Activated CD4-positive, alpha-beta T cell treated with anti-CD3 and anti-CD28 coated beads, Interleukin-10, Interleukin-2, amounts not matched to agents 100 ng/mL and 50 ng/mL, durations not matched to agents 16 hours and 8 hours (primary cell): Measurements from ENCODE around the gene LRFN2.

ENCODE experiments used
- DNase-seq: peaks from one replicate; pipeline ENCODE4 v3.0.0-alpha.2; 2020

Gene LRFN2

DNA sequence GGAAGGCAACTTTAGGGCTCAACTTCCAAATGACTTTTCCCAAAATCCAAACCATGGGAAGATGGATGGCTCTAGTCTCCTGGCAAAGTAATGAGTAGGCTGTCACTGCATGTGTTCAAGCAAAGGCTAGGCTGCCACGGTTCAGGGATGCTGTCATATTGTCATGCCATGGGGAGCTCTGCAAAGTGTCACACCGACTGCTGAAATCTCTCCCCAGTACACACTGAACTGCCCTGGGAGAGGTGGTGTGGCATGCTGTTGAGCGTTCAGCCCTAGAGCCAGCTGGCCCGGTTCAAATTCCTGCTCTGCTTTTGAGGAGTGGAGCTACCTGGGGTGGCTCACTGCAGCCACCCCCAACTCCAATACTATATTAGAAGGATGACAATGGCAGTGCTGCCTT, 115.9 kb downstream of the LRFN2 start:
- no peak for DNase-seq

DNA sequence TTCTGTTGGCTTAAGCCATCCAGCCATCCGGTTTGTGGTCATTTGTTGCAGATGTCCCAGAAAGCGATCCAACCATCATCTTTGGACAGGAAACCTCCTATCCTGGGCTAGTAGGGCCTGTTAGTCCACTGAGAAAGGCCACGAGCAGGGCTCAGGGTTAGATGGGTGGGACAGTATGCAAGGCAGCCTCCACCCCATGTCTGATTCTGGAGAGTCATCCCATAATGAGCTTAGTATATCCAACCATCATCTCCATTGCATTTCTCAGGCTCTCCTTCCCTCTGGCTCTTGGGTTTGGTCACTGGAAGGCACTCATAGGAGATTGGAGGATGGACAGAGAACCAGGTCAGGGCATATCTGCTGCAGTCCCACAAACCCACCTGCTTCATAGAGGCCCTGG, 117.8 kb downstream of the LRFN2 start:
- DNase-seq = no peak

DNA sequence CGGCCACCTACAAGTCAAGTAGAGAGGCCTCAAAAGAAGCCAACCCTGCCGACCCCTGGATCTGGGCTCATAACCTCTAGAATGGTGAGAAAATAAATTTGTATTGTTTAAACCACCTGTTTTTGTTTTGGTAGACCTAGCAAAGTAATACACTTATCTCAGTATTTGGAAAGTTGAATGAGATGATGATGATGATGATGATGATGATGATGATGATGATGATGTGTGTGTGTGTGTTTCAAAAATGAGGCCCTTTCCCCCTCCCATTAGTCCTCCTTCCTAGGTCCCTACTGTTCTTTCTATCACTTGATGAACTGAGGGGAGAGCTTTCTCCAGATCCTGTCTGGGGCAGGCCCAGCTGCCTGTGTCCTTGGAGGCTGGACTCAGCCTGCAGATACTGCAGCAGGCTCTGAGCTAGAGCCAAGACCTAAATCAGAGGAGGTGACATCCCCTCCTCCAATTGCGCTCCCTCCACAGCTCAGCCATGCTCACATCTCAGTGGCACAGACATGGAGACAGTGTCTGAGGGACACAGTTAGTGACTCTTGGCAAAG, 120.1 kb downstream of the LRFN2 start:
- no peak for DNase-seq

DNA sequence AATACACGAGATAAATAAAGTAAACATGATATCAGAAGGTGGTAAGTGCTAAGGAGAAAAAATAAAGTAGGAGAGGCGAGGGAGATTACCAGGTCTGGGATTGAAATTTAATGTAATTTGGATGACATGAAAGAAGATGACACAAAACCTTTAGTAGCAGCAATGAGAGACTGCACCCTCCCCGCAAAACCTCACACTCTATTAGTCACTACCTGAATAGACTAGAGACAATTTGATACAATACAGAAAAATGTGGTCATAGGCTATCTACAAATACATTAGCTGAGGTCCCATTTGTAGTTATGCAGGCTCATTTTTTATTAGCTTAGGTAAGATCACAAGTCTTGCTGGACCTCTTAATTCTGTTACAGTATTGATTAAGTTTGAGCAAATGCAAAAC, 125.5 kb downstream of the LRFN2 start:
- DNase-seq = no peak

DNA sequence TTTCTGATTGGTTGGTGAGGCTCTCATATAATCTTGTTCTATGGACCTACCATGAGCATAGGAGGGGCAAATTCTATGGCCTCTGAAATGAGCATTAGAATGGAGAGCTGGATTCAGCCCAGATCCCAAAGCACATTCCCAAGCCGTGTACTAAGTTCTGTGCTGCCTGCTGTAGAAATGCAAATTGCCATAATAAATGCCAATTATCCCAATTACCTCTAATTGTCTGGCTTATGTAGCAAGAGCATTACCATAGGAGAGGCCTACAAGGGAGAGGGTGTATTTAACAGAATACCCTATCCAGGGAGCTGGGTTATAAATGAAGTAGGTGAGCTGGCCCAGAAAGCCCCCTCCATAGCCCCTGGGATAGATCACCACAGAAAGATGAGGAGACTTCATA, 126.8 kb downstream of the LRFN2 start:
- DNase-seq = no peak

DNA sequence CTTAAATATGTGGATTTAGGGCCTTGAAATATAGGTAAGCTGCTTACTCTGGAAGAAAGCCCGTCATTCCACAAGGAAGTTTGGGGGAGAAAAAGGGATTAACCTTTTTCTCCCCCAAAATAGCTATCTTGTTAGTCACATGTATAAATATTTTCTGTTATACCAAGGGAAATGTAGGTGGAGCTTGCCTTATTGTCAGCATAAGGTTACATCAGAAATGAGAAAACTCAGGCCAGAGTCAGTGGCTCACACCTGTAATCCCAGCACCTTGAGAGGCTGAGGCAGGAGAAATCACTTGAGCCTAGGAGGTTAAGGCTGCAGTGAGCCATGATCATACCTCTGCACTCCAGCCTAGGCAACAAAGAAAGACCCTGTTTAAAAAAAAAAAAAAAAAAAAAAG, 129.9 kb downstream of the LRFN2 start:
- DNase-seq = no peak

DNA sequence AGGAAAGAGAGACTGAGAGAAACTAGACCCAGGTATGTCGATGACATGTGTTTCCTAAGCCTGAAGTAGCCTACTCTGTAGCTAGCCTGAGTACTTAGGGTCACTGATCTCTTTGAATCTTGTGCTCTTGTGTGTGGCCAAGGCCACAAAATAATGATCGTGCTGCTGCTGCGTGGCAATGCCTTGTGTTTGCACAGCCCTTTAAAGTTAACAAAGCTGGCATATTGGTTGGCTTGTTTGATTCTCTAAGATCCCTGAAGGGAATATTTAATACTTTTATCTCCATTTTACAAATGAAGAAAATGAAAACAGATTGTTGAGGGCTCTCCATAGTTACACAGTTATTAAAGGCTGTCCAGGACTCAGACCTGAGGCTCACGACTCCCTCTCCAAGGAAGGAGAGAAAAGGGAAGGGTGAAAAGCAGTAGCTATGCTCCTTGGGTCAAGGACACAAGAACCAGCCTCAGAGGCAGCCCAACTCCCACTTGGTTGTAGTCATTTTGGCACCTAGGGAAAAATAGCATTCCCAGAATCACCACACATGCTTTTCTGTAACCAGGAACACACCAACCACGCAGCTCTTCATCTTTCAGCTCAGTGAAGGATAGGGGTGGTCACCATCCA, 130.7 kb downstream of the LRFN2 start:
- DNase-seq = no peak

DNA sequence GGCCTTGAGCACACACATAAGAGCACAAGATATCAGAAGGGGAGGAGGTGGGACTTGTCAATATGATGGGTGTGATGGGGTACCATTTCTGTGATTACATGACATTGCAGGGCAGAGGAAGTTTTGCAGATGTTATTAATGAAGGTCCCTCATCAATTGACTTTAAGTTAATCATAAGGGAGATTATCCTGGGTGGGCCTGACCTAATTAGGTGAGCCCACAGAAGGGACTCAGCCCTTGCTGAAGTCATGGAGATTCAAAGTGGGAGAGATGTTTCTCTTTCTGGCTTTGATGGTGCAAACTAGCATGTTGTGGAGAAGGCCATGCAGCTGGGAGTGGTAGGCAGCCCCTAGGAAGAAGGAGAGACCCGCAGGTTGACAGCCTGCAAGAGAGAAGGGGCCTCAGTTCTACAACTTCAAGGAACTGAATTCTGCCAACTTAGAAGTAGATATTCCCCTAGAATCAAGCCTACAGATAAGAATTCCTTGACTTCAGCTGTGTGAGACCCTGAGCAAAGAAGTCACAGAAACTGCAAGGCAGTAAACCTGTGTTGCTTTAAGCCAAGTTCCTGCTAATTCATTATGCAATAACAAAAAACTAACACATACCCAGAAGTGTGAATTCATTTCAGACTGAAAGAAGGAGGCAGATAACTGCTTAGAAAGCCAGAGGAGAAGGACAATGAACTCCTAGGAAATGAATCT, 131.3 kb downstream of the LRFN2 start:
- DNase-seq = no peak

DNA sequence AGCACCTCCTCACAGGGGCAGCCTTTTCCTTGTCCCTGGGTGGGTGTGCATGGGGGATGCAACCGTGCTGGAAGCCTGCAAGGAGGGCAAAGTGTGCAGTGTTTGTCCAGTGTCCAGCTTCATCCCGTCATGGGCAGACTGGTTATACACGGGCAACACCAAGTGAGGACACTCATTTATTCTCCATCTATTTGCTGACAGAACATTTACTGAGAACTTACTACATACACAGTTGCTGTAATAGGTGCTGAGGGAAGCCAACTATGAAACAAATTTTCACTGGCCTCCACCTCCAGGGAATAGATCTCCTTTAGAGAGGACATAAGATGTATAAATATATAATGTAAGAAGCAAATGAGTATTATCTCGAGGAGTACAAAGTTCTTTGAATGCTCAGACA, 136.7 kb downstream of the LRFN2 start:
- no peak for DNase-seq

DNA sequence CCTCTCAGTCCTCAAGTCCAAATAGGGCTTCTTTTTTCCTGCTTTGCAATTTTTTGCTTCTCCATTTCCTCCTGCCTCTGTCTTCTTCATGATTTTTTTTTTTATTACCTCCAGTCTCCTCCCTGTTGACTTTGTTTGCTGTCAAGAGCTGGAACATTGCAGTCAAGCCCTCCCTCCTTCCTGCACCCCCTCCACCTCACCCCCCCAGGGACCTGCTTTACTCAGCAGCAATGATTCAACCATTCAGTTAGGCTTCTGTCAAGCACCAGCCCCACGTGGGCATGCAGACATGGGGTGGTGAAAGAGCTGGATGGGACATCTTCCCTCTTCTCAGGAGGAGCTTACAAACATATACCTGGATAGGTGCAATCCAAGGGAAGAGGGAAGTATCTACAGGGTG, 142.4 kb downstream of the LRFN2 start:
- no peak for DNase-seq

DNA sequence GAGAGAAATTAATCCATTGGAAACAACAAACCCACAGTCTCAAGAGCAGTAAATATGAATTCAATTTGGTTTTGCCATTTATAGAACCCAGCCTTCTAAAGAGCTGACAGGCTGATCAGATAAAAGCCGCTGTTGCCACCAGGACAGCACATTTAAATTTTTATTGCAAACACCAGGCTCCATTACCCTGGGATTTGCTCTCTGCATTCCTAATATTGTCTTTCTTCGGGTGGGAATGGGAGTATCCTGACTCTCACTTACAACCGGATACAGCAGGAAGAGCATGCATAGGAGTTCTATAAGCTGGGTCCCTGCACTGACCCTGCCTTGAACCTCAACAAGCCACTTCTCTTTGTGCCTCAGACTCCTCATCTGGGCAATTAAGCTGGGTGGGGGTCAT, 142.9 kb downstream of the LRFN2 start:
- DNase-seq = no peak

DNA sequence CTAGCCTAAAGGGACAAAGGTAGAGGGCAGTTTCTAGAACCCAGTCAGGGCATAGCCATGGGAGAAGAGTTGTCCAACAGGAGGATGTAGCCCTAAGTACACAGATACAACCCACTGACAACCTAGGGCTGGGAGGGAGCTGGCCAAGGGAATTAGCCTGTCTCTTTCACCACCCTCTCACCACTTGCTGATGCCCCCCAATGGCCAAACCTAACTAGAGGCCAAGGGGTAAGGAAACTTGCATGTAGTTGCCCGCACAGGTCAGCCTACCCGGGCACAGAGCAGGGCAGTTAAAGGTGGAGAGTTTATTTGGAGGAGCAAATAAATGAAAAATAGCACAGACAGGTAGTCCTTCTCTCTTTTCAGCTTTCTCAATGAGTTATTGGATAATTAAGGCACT, 143.3 kb downstream of the LRFN2 start:
- DNase-seq = no peak

DNA sequence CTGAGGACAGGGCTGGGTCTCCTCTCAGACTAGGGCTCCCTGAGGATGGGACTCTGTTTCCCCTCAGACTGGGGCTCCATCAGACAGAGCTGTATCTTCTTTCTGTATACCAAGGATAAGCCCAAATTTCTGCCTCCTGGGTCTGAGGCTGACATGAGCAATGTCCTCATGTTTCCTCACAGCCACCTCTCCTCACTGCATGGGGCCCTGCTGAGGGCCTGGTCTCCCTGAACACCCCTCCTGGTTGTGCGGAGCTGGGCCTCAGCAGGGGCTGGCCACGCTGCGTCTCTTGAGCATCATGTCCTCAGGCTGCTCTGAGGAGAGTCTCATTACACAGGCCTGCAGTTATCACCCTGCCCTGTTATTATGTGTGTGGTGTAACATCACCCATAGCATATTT, 144.6 kb downstream of the LRFN2 start:
- no peak for DNase-seq

DNA sequence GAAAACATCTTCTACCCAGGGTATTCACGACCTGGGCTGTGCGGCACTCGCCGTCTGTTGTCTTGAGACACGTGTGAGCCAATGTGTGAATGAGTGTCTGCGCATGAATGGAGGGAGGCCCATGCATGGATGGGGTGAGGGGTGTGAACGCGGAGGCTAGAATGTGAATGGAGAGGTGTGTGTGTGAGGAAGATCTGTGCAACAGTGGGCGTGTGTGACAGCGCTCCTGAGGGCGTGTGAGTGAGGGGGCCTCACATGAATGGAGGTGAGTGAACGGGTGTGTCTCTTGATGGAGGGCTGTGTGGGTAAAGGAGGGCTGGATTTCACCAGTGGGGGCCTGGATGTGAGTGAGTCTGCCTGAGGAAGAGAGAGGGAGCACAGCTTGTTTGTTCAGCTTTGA, 146.0 kb downstream of the LRFN2 start:
- DNase-seq = no peak

DNA sequence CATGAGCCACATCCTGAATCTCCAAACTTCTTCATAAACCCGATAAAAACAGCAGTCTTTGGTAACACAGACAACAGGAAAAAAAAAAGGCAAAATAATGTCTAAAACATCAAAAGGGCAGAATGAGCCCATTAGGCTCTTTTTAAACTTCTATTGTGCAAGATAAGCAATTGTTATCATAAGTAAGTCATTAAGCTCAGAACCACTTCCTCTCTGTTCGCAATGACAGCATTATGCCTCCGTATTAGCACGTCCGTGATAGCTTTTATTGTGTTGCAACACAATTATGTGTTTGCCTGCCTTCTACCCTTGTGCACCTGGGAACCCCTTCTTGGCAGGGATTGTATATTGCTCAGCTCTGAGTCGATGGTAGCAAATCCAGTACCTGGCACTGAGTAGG, 147.1 kb downstream of the LRFN2 start:
- DNase-seq = no peak

DNA sequence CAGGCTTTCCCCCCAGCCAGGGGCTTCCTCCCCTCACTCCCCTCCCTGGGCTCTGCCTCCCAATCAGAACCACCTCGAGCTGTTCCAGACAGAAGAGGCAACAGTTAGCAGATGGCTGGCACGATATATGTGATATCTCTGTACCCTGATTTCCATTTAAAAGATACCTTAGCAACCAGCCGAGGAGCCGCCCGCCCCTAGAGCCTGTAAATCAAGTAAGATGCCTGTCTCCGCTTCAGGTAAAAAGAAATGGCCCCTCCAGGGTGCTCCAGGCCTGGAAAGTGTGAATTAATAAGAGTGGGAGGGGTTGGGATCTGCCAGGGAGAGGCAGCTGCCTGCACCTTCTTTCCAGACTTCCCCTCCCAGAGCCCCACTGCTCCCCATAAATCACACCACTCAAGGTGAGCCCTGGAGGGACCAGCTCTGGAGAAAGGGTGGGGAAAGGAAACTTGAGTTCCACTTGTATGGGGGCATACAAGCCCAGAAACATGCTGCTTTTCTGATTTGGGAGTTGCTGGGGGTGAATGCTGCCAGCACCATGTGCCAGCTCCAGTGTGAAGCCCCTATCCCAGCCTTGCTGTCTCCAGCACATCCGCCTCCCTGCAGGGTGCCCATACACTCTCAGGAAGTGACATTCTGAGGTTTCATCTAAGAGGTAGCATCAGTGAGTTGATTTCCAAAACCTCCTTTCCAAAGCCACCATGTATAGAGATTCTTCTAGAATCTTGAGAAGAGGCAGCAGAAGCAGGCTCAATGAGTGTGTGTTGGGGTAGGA, 148.0 kb downstream of the LRFN2 start:
- no peak for DNase-seq

DNA sequence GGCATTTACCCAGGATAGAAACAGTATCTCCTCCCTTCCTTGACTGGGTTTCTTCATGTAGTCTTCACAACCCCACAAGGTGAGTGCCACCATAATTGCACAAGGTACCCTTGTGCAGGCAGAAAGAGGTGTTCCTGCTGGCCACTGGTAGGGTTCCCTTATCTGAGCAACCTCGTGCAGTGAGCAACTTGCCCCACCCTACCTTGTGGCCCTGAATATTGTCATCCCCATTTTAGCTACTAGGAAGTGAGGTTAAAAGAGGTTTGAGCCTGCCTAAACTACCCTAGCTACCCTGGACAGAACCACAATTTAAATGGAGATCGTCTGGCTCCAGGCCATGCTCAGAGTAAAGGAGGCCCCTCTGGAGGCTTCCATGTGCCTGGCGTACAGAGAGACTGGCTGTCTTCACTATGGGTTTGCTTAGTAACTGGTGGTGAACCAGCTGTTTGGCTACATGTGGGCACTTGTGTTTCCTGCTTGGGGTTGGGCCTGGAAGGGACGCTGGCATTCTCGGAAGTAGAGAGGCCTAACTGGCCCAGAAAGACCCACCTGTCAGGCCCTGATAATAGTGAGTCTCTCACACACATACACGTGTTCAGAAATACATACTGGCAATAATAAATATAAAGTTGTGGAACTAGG, 148.8 kb downstream of the LRFN2 start:
- DNase-seq = no peak

DNA sequence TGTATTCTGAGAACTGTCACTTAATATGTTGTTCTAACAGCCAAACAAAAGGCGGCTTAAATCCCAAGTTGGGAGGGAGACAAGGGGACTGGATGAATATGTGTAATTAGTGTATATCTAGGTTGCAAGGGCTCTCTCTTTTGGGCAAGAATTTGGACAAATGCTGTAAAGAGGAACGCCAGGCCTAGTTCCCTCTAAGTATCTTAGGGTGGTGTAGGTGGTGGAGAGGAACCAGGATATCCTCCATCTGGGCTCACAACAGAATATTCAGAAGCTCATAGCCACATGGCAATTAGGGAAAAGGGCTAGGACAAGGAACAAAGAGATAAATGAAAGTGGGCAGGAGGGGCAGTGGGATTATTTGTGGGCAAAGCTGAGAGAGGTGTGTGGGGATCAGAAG, 149.5 kb downstream of the LRFN2 start:
- no peak for DNase-seq

DNA sequence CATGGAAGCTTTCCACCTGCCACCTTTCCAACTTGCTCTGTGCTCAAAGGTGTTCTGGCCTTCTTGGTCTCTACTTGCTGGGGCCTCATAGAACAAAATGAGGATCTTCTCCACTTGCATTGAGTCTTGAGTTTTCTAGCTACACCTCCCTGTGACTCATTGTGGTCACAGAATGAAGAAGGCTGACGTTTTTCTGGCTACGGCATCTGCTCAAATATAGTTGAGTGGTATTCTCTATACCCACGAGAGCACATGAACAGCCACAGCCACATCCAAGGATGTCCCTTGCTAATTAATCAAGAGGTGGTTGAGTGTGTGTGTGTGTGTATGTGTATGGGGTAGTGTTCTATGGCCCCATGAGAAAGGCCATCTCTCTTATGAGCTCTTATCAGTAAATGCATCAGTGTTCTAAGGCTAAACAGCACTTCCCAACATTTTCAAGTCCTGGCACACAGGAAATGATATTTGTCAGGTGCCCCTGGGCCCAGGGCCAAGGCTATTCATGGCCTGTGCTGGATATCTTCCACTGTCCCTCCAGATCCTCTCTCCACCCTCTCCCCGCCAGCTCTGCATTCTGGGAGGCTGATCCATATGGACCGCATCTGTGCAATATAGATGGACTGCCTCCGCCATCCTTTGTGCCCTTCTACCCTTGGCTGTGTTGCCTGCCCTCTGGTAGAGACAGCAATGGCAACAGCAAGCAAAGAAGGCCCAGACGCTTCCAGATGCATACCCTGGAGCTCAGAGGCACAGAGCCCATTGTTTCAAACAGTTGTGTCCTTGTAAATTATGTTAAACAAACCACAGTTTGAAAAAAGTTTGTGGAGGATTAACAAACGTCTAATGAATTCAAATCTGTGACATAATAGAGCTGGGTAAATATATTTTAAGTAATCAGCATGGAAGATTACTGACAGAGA, 150.2 kb downstream of the LRFN2 start:
- peak; percentile 48 for DNase-seq

DNA sequence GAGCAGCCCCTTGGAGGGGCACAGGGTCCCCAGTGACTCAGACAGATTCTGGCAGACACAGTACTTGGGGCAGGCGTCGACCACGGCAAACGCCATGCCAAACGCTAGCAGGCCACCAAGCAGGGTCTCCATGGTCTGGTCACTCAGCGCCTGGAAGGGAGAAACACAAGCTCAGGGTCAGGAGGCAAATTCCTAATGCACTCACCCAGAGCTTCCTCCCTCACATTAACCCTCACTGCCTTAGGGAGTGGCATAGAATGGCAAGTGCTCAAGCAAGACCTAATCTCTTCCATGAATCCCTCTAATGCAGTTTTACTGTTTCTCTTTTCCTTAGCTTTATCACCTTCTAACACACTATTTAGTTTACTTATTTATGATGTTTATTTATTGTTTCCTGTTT, 154.2 kb downstream of the LRFN2 start:
- no peak for DNase-seq

DNA sequence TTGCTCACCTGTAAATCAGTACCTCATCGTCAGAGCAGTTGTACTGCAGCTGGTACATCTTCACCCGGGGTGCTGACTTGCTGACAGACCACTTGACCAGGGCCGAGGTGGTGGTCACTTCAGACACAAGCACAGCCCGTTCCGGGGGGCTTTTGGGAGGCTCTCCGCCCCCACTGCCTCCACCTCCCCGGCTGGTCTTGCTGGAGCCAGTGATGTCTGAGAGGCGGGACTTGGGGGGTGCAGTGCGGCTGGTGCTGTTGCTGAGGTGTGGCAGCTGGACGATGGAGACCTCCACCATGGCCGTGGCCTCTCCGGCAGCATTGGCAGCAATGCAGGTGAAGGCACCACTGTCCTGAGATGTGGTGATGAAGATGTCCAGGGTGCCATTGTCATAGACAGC, 155.5 kb downstream of the LRFN2 start:
- no peak for DNase-seq

DNA sequence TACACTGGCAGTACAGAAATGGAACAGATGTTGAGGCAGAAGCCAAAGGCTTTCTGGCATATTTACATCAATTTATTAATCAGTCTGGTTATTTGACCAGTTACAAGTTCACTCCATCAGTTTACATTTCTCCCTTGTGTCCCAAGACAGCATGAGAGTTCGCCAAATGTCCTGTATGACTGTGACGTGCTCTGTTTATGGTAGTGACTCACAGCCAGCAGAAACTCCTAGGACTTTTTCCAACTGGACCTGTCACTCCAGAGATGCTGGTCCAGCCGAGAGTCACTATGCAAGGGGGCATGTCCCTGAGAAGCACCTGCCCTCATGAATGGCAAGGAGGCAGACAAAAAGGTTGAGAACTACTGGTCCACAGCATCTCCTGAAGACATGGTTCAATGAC, 160.0 kb downstream of the LRFN2 start:
- DNase-seq = no peak
